Cardiac muscle cell (in vitro differentiated cells and primary cell): Measurements from ENCODE around the gene CHCHD1. TPM values are rescaled to one million over a fixed set of nuclear protein-coding genes. Genes with fewer than 3 reads are reported as not detected.

Experiments
- DNase-seq, 2 donors: peaks; one replicate each; pipeline versions ENCODE4 v3.0.0 to v3.0.0-alpha.2; 2010 to 2017; ENCODE audit warnings: low read depth in 1 of 2, low spot score in 1 of 2
- H3K27ac ChIP-seq: fragments of 200-600 bp; sonication (generic); 2 replicates; pipeline ENCODE4 v1.5.1; 2016
- H3K27me3 ChIP-seq: fragments of 200-600 bp; sonication (generic); 2 replicates; pipeline ENCODE4 v1.6.0; 2016; ENCODE audit warnings: control low read depth
- H3K36me3 ChIP-seq: fragments of 200-600 bp; sonication (generic); 2 replicates; pipeline ENCODE4 v1.5.1; 2016; ENCODE audit warnings: control low read depth
- H3K4me1 ChIP-seq: fragments of 200-600 bp; sonication (generic); 2 replicates; pipeline ENCODE4 v1.8.1; 2017; ENCODE audit warnings: low read depth, mild to moderate bottlenecking, mixed run types
- H3K4me3 ChIP-seq: fragments of 200-600 bp; sonication (generic); 2 replicates; pipeline ENCODE4 v1.5.1; 2016; ENCODE audit warnings: mild to moderate bottlenecking
- H3K9me3 ChIP-seq: fragments of 200-600 bp; sonication (generic); 2 replicates; pipeline ENCODE4 v1.5.1; 2017; ENCODE audit warnings: low read depth, mild to moderate bottlenecking, control low read depth
- polyA plus RNA-seq: library from polyadenylated mRNA; unstranded; fragments of >200 nt; fragmentation: Nextera tagmentation; extraction: Ambion mirVana; gene quantifications from 2 replicates; pipeline ENCODE4 v1.2.1, GENCODE V29; 2016
- total RNA-seq: library from RNA; depleted of rRNA; stranded (reverse); fragments of >200 nt; gene quantifications from 2 replicates; pipeline ENCODE4 v1.2.3, GENCODE V29; 2016
- TF ChIP-seq, protein P1 (sequence below): IDR thresholded peaks from 2 replicates; pipeline ENCODE4 v1.5.1; 2012; ENCODE audit warnings: low read depth, mild to moderate bottlenecking, low read length

Gene CHCHD1
- total and polyA plus RNA-seq, 2 experiments from 2014 or later: 42.5 to 83.2 TPM

GRCh38 chr10:73797324-73798025 lies 15.6 kb downstream of the CHCHD1 start:
- no peaks in the 10 kb centered on the region for H3K4me1 ChIP-seq
- H3K27ac ChIP-seq: no peak overlapping the region
- peaks cover 31% of the 10 kb centered on the region for H3K36me3 ChIP-seq
- H3K27me3 ChIP-seq: no peaks in the 10 kb centered on the region
- no peaks in the 10 kb centered on the region for H3K9me3 ChIP-seq
- no peak overlapping the region for H3K4me3 ChIP-seq
- DNase-seq: no peak
- TF ChIP-seq, protein P1, sequence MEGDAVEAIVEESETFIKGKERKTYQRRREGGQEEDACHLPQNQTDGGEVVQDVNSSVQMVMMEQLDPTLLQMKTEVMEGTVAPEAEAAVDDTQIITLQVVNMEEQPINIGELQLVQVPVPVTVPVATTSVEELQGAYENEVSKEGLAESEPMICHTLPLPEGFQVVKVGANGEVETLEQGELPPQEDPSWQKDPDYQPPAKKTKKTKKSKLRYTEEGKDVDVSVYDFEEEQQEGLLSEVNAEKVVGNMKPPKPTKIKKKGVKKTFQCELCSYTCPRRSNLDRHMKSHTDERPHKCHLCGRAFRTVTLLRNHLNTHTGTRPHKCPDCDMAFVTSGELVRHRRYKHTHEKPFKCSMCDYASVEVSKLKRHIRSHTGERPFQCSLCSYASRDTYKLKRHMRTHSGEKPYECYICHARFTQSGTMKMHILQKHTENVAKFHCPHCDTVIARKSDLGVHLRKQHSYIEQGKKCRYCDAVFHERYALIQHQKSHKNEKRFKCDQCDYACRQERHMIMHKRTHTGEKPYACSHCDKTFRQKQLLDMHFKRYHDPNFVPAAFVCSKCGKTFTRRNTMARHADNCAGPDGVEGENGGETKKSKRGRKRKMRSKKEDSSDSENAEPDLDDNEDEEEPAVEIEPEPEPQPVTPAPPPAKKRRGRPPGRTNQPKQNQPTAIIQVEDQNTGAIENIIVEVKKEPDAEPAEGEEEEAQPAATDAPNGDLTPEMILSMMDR: no peak

DNA sequence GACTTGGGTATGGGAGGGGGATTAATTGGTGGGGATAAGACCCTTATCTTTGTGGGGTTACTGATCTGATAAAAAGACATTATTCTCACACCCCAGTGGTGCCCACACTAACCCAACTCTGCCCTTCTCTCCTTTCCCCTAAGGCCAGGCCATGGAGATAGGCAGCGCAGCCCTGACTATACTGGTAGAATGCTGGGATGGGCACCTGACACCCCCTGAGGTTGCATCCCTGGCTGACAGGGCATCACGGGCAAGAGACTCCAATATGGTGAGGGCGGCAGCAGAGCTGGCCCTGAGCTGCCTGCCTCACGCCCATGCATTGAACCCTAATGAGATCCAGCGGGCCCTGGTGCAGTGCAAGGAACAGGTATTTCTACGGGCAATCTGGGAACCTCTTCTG lies 16.2 kb downstream of the CHCHD1 start:
- Histone ChIP-seq H3K36me3 (peaks cover 36% of the 10 kb centered on the region), H3K4me1 (no peaks in the 10 kb centered on the region), H3K9me3 (no peaks in the 10 kb centered on the region), H3K27ac (no peak overlapping the region), H3K27me3 (no peaks in the 10 kb centered on the region), H3K4me3 (no peak overlapping the region)
- DNase-seq: no peak
- TF ChIP-seq, protein P1: no peak

- TF ChIP-seq, protein P1: no peak
- H3K27ac ChIP-seq: no peak overlapping the region
- peaks cover 38% of the 10 kb centered on the region for H3K36me3 ChIP-seq
- no peaks in the 10 kb centered on the region for H3K27me3 ChIP-seq
- no peak overlapping the region for H3K4me3 ChIP-seq
- DNase-seq: no peak
- no peaks in the 10 kb centered on the region for H3K9me3 ChIP-seq
- no peaks in the 10 kb centered on the region for H3K4me1 ChIP-seq
Observed at GRCh38 chr10:73798927-73799560, 17.2 kb downstream of the CHCHD1 start.

DNA sequence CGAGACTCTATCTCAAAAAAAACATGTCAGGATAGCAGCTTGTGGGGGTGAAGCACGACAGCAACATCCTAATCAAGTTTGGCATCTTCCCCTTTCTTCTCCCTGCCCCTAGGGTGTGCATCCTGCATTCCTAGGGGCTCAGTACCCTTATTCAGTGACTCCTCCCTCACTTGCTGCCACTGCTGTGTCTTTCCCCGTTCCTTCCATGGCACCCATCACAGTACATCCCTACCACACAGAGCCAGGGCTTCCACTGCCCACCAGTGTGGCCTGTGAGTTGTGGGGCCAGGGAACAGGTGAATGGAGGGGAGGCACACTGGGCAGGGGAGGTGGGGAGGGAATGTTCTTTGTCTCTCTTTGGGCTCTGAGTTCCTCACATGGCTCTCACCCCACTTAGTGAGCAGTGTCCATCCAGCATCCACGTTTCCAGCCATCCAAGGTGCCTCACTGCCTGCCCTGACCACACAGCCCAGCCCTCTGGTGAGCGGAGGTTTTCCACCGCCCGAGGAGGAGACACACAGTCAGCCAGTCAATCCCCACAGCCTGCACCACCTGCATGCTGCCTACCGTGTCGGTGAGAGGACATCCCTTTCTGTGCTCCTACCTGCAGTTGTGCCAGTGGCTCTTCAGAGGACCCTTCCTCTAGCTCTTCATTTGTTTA lies 18.2 kb downstream of the CHCHD1 start:
- H3K27ac ChIP-seq: no peak overlapping the region
- DNase-seq: no peak
- TF ChIP-seq, protein P1: no peak
- peaks cover 34% of the 10 kb centered on the region for H3K36me3 ChIP-seq
- H3K9me3 ChIP-seq: no peaks in the 10 kb centered on the region
- no peaks in the 10 kb centered on the region for H3K27me3 ChIP-seq
- H3K4me1 ChIP-seq: no peaks in the 10 kb centered on the region
- H3K4me3 ChIP-seq: no peak overlapping the region

GRCh38 chr10:73800560-73801252 lies 18.9 kb downstream of the CHCHD1 start:
- TF ChIP-seq, protein P1: no peak
- no peak overlapping the region for H3K4me3 ChIP-seq
- DNase-seq: no peak
- H3K9me3 ChIP-seq: no peaks in the 10 kb centered on the region
- H3K27ac ChIP-seq: no peak overlapping the region
- H3K36me3 ChIP-seq: peaks cover 36% of the 10 kb centered on the region
- no peaks in the 10 kb centered on the region for H3K4me1 ChIP-seq
- H3K27me3 ChIP-seq: no peaks in the 10 kb centered on the region
